RPMI8226 (cell line): Measurements from ENCODE around the gene HBS1L.
A peak's percentile ranks its signal among the peaks of the same experiment; 100 is the strongest.

Experiments
- DNase-seq: peaks from one replicate; pipeline ENCODE4 v3.0.0-alpha.2; 2015

The HBS1L gene

DNA sequence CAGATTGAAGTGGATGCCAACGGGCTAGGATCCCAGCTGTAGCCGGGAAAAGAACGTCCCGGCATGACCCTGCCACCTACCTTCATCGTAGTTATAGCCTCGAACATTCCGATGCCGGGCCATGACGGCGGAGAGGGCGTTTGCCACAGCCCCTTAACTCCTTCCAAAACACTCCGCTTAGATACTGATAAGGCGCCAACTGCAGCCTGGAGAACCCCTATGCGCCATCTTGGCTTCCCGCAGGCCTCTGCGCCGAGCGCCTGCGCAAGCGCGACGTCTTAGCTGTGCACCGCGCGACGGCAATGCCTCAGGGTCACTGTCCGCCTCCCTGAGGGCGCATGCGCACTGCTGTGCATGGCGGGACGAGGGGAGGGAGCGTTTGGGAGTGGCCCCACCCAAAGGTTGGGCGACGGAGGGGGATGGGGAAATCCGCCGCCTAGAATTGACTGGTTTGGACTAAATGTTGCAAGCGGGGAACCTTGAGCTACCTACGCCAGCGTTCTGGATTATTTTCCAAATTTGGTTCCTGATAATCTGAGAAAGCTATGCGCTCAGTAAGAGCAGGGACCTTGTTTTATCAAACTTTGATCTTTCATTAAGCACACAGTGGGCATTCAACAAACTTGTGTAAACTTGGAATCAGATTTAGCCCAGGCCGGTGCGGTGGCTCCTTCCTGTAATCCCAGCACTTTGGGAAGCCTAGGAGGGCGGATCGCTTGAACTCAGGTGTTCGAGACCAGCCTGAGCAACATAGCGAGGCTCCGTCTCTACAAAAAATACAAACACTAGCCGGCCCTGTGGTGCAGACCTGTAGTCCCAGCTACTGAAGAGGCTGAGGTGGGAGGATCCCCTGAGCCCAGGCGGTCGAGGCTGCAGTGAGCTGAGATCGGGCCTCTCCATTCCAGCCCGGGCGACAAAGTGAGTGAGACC lies at the start of gene HBS1L:
Gene HBS1L (minus strand): TSS at position 254 of the 930 bp plus-strand sequence. CDS start 131 bp downstream, at position 123.
- DNase-seq, result peak; percentile 96

DNA sequence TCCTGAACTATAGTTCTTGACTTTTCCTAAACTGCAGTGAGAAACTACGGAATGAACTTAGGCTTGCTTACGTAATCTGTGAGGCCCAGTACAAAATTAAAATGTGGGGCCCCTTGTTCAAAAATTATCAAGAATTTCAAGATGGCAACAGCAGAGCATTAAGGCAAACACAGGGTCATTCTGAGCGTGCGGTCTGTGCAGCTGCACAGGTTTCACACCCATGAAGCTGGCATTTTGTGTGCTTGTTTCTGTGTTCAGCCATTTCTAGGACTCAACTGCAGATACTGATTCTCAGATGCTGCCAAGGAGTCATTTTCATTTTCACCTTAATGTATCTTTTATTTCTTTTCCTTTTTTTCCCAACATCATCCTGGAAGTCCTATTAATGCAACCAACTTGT lies 49.6 kb upstream of the HBS1L start:
- DNase-seq, result no peak

- DNase-seq, result no peak
Observed at GRCh38 chr6:135102191-135102590, 47.6 kb upstream of the HBS1L start.

DNA sequence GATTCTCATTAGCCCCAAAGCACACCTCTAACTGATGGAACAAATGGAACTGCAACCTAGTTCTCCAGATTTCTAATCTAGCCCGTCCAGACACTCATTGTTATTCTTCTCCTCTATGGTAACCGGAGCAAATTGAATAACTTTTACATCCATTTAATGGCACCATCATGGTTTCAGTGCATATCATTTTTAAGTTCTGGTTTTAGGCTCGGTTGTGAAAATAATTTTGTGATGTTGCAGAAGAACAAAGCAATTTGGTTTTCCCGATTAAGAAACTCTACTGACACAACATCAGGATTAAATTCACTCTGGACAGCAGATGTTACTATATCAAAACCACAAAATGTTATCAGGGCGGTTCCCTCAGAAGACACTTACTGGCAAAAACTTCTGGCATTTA lies 42.5 kb upstream of the HBS1L start:
- DNase-seq, result no peak

DNA sequence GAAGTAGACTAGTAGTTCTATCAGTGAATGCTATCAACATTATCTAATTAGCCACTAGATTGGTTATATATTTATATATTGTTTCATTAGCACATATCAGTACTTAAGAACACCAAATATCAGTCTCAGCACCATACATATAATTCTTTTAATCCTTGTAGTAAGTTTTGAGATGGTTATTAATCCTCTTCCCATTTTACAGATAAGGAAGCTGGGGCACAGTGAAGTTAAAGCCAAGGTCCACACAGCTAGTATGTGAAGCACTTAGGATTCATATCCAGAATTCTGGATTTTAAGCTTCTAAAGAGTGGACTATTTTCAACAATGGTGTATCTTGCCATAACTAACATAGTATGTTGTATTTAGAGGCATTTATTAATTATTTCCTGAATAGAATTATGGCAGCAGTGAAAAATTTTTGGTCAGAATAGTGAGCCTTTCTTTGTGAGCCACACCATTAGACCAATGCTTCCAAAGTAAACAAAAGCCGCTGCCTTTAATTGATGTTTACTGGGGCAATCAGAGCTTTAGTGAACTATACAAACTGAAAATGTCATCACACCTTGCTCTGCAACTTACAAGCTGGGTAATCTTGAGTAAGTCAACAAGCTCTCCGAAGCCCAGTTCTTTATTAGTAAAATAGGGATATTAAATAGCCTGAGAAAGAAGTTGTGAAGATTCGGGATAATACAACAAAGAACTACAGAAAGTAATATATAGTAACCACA lies 41.9 kb upstream of the HBS1L start:
- DNase-seq, result no peak

DNA sequence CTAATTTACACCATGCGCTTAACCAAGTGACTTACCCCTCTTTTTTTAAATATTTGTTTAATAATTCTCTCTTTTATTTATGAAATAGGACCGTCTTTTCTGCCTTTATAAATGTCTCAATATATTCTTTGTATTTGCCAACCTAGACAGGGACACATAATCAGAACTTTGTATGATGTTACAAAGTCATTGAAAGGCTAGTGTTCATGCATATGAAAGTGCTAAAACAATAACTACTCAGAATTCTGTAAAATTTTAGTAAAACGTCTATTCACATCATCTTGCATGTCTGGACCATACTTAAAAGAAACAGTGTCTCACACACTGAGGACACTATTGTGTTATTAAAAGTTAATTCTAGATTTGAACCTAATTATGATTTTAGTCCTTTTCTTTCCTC lies 41.1 kb upstream of the HBS1L start:
- no peak for DNase-seq

- DNase-seq, result no peak
Observed at GRCh38 chr6:135094403-135094821, 39.8 kb upstream of the HBS1L start.

DNA sequence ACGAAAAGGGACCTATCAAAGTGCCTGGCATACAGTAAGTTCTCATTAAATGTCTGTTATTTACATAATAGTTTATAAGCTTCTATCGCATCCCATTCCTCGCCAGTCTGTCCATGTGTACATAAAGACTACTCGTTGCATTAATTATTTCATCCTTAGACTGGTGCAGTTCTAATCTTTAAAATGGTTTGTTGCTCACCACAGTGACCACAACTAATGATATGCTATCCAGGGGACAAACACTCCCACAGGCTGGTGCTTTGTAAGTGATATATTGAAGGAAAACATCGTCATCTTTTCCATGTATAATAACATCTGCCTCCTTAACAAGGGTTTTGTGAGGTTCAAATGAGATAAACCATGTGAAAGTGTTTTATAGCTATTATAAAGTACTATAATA lies 39.0 kb upstream of the HBS1L start:
- no peak for DNase-seq

- DNase-seq, result no peak
Observed at GRCh38 chr6:135092724-135093123, 38.1 kb upstream of the HBS1L start.

GRCh38 chr6:135090819-135091218 lies 36.2 kb upstream of the HBS1L start:
- no peak for DNase-seq

DNA sequence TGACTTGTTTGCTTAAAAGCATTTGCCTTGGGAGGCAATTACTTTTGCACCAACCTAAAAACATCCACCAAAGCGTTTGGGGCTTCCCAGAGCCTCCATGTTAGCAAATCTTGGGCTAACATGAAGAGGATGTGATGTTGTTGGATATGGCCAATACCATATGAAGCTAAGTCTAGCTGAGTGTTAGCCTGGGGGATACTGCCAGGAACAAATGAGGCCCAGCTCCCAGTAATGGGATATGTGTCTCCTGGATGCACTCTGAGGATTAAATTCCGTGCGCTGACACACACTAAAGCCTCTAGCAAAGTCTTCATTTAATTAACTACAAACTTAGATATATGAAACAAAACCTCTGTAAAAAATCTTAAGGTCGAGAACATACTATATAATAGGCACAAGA lies 35.3 kb upstream of the HBS1L start:
- no peak for DNase-seq

DNA sequence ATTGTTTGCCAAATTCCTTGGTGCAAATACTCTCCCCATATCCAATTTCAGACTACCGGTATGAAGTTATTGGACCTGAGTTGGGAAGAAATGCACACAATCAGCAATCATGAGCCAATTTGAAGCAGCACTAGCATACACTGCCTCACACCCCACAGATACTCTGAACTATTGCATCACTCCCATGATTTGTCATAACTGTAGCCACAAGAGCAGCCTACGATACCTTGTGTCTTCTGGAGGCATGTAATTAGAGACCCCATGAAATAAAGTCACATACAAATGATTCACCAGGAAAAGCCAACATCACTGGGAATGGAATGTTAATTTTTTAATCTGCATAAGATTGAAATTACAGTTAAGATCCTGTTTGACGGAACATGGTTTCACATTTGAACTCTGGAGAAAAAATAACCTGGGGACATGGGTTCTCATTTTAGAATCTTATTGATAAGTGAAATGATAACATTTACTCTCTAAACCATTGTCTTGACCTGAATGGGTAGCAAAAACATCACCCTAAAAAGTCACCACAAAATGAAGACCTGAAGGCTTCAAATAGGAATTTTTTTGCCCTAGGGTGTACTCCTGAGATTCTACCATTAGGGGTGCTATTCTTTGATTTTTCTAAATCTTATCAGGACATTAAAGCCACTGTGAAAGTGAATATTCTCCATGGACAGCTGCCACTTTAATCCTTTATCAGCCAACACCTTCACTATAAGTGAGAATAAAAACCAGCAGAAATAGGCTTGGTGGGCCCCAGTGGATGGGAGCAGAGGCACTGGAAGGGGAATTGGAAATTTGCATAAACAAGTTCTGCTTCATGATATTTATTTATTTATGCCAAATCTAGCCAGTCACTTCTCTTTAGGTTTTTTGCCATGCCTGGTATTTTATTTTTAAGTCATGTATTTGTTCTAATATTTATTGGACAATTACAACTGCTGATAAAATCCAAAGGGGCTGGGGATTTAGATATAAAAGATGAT lies 34.5 kb upstream of the HBS1L start:
- peak; percentile 3 for DNase-seq

GRCh38 chr6:135088281-135088680 lies 33.7 kb upstream of the HBS1L start:
- no peak for DNase-seq

- no peak for DNase-seq
Observed at GRCh38 chr6:135087803-135088202, 33.2 kb upstream of the HBS1L start.

- DNase-seq, result no peak
Observed at GRCh38 chr6:135087403-135087802, 32.8 kb upstream of the HBS1L start.

DNA sequence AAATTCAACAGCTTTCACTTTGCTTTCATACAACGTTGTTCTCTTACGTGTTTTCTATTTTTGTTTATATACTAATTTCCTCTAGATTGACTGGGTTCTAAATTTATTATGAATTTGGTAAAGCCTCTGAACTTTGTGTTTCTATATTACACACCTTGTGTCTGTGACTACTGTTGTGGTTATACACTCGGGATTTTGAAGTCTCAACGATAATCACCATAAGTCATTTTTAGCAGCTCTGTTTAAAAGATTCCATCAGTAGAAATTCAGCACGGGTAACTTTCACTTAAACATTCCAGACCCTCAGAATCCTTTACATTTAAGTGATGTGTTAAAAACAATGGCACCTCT lies 31.8 kb upstream of the HBS1L start:
- no peak for DNase-seq

DNA sequence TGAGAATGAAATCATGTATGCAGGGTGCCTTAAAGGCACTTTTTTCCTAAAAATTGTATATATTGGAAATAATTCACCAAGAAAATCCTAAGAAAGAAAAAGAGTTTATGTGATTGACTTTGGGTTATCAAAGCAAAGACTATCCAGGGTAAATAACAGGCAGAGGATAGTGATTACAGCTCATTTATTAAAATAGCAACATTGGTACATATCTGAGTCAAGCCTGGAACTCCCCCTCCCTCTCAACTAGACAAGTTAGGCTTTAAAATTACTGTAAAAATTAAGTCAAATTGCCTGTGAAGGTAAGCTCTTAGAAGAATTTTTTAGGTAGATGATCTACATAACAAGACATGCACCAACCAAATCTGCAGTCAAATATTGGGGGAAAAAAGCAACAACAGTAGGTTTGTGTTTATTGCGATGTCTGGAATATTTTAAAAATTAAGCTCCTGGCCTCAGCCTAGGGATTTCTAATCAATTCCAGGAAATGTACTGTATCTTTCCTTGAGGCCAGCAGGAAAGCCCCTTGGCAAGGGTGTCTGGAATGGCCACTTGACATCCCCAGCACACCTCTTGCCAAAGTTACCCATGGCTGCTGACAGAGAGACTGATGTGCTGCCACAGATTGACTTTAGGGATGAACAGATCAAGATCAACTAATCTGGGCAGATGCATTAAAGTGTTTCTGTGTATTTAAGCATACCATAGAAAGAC lies 31.2 kb upstream of the HBS1L start:
- DNase-seq, result no peak

- no peak for DNase-seq
Observed at GRCh38 chr6:135084916-135085269, 30.3 kb upstream of the HBS1L start.

DNA sequence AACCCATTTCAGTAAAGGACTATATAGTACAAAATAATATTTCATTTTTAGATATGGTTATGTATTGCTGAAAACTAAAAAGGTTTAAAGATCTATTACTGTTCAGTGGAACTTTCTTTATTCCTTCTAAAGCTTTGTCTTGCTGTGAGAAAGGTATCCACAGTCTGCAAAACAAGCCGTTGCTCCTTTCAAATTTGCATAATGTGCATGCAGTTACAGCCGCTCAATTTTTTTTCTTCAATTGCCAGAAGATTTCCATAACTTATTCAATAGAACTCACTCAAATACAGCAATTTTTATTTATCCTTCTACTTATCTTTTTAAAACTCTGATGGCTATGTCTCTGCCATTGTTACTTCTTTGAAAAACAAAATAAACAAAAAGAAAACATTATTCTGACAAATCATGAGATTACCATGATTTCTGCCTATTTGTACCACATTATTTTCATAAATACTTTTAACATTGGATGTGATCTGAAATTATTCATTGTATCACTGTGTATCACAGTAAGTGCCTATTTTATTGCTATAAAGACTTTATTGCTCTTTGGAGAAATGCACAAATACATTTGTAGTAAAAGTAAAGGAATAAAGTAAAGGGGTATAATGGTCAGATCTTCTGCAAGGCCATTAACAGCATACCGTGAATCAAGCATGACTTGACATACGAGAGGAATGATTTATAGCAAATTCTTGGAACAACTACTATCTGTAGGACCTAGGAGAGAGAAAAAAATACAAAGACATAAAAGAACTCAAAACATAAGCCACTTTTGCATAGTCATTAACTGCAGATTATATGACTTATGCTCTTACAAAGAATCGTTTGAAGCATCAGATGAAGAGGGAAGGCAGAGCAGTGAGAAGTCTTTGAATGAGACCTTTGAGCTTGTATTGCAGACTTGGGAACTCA lies 29.6 kb upstream of the HBS1L start:
- DNase-seq, result no peak

- DNase-seq, result no peak
Observed at GRCh38 chr6:135081966-135082365, 27.3 kb upstream of the HBS1L start.

DNA sequence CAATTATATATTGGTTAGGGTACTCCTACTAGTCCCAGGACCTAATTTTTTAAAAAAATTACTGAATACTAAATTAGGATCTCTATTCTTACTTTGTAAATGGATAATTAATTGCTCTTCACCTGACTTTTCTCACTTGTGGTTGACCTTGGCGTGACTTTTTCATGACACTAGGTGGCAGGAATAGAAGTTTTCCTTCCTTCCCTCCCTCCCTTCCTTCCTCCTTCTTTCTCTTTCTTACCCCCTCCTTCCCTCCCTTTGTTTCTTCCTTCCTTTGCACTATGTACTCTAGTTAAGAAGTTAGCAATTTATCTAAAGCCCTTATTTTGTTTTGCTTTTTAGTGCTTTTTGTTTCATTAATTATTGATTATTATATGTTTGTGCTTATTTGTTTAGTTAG lies 20.4 kb upstream of the HBS1L start:
- no peak for DNase-seq
